Measurements from ENCODE around the gene COL23A1. TPM values are rescaled to one million over a fixed set of nuclear protein-coding genes. Genes with fewer than 3 reads are reported as not detected.

COL23A1 gene
- total RNA-seq, 2 experiments from 2014 or later = 0.21 to 0.22 TPM

- no peak for DNase-seq
- no peaks in the 10 kb centered on the region for H3K36me3 Mint-ChIP-seq
- no peak overlapping the region for H3K27ac Mint-ChIP-seq
- H3K4me3 Mint-ChIP-seq = no peak overlapping the region
- H3K27me3 Mint-ChIP-seq = no peaks in the 10 kb centered on the region
- peaks cover 7% of the 10 kb centered on the region for H3K4me1 Mint-ChIP-seq
- no peaks in the 10 kb centered on the region for H3K9me3 Mint-ChIP-seq
These were observed 113.0 kb downstream of the COL23A1 start for GRCh38 chr5:178476972-178477754.

- H3K9me3 Mint-ChIP-seq = no peaks in the 10 kb centered on the region
These were observed 113.7 kb downstream of the COL23A1 start for GRCh38 chr5:178476531-178476930.

GRCh38 chr5:178475422-178475821, 114.8 kb downstream of the COL23A1 start:
- H3K4me3 Mint-ChIP-seq = no peak overlapping the region
- peaks cover 7% of the 10 kb centered on the region for H3K4me1 Mint-ChIP-seq
- no peaks in the 10 kb centered on the region for H3K36me3 Mint-ChIP-seq
- no peaks in the 10 kb centered on the region for H3K27me3 Mint-ChIP-seq
- no peak overlapping the region for H3K27ac Mint-ChIP-seq
- DNase-seq = no peak
- no peaks in the 10 kb centered on the region for H3K9me3 Mint-ChIP-seq

More at GRCh38 chr5:178476531-178476930, 113.7 kb downstream of the COL23A1 start:
- DNase-seq = no peak
- Mint-ChIP-seq H3K4me1 (peaks cover 7% of the 10 kb centered on the region), H3K4me3 (no peak overlapping the region), H3K36me3 (no peaks in the 10 kb centered on the region), H3K27me3 (no peaks in the 10 kb centered on the region), H3K27ac (no peak overlapping the region)

- DNase-seq = no peak
- H3K27me3 Mint-ChIP-seq = no peaks in the 10 kb centered on the region
- no peak overlapping the region for H3K4me3 Mint-ChIP-seq
- H3K9me3 Mint-ChIP-seq = no peaks in the 10 kb centered on the region
- peaks cover 7% of the 10 kb centered on the region for H3K4me1 Mint-ChIP-seq
- no peak overlapping the region for H3K27ac Mint-ChIP-seq
- H3K36me3 Mint-ChIP-seq = no peaks in the 10 kb centered on the region
These were observed 115.5 kb downstream of the COL23A1 start for GRCh38 chr5:178474562-178475184.

- Mint-ChIP-seq H3K9me3 (no peaks in the 10 kb centered on the region), H3K4me1 (peaks cover 7% of the 10 kb centered on the region), H3K27ac (no peak overlapping the region), H3K36me3 (no peaks in the 10 kb centered on the region), H3K27me3 (no peaks in the 10 kb centered on the region), H3K4me3 (no peak overlapping the region)
- DNase-seq = no peak
These were observed 116.3 kb downstream of the COL23A1 start for GRCh38 chr5:178473854-178474253.

GRCh38 chr5:178472138-178472537, 118.1 kb downstream of the COL23A1 start:
- Mint-ChIP-seq H3K36me3 (no peaks in the 10 kb centered on the region), H3K27me3 (no peaks in the 10 kb centered on the region), H3K4me1 (peaks cover 7% of the 10 kb centered on the region), H3K4me3 (no peak overlapping the region), H3K9me3 (no peaks in the 10 kb centered on the region), H3K27ac (no peak overlapping the region)
- DNase-seq = no peak

- Mint-ChIP-seq H3K4me1 (peaks cover 7% of the 10 kb centered on the region), H3K27ac (no peak overlapping the region), H3K9me3 (no peaks in the 10 kb centered on the region), H3K36me3 (no peaks in the 10 kb centered on the region), H3K27me3 (no peaks in the 10 kb centered on the region), H3K4me3 (no peak overlapping the region)
- DNase-seq = no peak
These were observed 118.5 kb downstream of the COL23A1 start for GRCh38 chr5:178471711-178472110.

GRCh38 chr5:178470760-178471025, 119.5 kb downstream of the COL23A1 start:
- Mint-ChIP-seq H3K27ac (no peak overlapping the region), H3K27me3 (no peaks in the 10 kb centered on the region), H3K4me3 (no peak overlapping the region), H3K36me3 (no peaks in the 10 kb centered on the region), H3K9me3 (no peaks in the 10 kb centered on the region), H3K4me1 (peaks cover 7% of the 10 kb centered on the region)
- DNase-seq = no peak

GRCh38 chr5:178469975-178470759, 120.0 kb downstream of the COL23A1 start:
- H3K27me3 Mint-ChIP-seq = no peaks in the 10 kb centered on the region

GRCh38 chr5:178469011-178469974, 120.9 kb downstream of the COL23A1 start:
- H3K36me3 Mint-ChIP-seq = no peaks in the 10 kb centered on the region
- no peak overlapping the region for H3K27ac Mint-ChIP-seq
- H3K9me3 Mint-ChIP-seq = no peaks in the 10 kb centered on the region
- H3K27me3 Mint-ChIP-seq = no peaks in the 10 kb centered on the region
- peaks cover 7% of the 10 kb centered on the region for H3K4me1 Mint-ChIP-seq
- no peak overlapping the region for H3K4me3 Mint-ChIP-seq
- no peak for DNase-seq

More at GRCh38 chr5:178469975-178470759, 120.0 kb downstream of the COL23A1 start:
- H3K36me3 Mint-ChIP-seq = no peaks in the 10 kb centered on the region
- no peaks in the 10 kb centered on the region for H3K9me3 Mint-ChIP-seq
- H3K4me3 Mint-ChIP-seq = no peak overlapping the region
- H3K4me1 Mint-ChIP-seq = peaks cover 7% of the 10 kb centered on the region
- no peak overlapping the region for H3K27ac Mint-ChIP-seq
- no peak for DNase-seq

- Mint-ChIP-seq H3K4me3 (no peak overlapping the region), H3K27ac (no peak overlapping the region), H3K4me1 (no peaks in the 10 kb centered on the region), H3K27me3 (no peaks in the 10 kb centered on the region), H3K36me3 (no peaks in the 10 kb centered on the region), H3K9me3 (no peaks in the 10 kb centered on the region)
- no peak for DNase-seq
These were observed 122.0 kb downstream of the COL23A1 start for GRCh38 chr5:178468196-178468685.

GRCh38 chr5:178467568-178468195, 122.5 kb downstream of the COL23A1 start:
- Mint-ChIP-seq H3K36me3 (no peaks in the 10 kb centered on the region), H3K4me1 (no peaks in the 10 kb centered on the region), H3K27ac (no peak overlapping the region), H3K27me3 (no peaks in the 10 kb centered on the region), H3K4me3 (no peak overlapping the region), H3K9me3 (no peaks in the 10 kb centered on the region)
- DNase-seq = no peak

- H3K36me3 Mint-ChIP-seq = no peaks in the 10 kb centered on the region
- no peaks in the 10 kb centered on the region for H3K4me1 Mint-ChIP-seq
- H3K27me3 Mint-ChIP-seq = no peaks in the 10 kb centered on the region
- no peak for DNase-seq
- no peak overlapping the region for H3K4me3 Mint-ChIP-seq
- H3K27ac Mint-ChIP-seq = no peak overlapping the region
- no peaks in the 10 kb centered on the region for H3K9me3 Mint-ChIP-seq
These were observed 123.0 kb downstream of the COL23A1 start for GRCh38 chr5:178467205-178467567.

GRCh38 chr5:178466342-178466741, 123.9 kb downstream of the COL23A1 start:
- H3K36me3 Mint-ChIP-seq = no peaks in the 10 kb centered on the region
- no peak for DNase-seq
- H3K27me3 Mint-ChIP-seq = no peaks in the 10 kb centered on the region
- no peak overlapping the region for H3K27ac Mint-ChIP-seq
- no peaks in the 10 kb centered on the region for H3K4me1 Mint-ChIP-seq
- H3K4me3 Mint-ChIP-seq = no peak overlapping the region
- no peaks in the 10 kb centered on the region for H3K9me3 Mint-ChIP-seq

All from activated naive CD8-positive, alpha-beta T cell treated with anti-CD3 and anti-CD28 coated beads for 36 hours (primary cell).